SK-N-SH (cell line): Measurements from ENCODE around the gene TGM4. TPM values are rescaled to one million over a fixed set of nuclear protein-coding genes. Genes with fewer than 3 reads are reported as not detected.

ENCODE experiments used
- CTCF ChIA-PET: fragments of 300-600, 350-600 bp; formaldehyde crosslinking; extraction: SDS; loops from one replicate; lab custom pipeline; 2021; lab: Yijun Ruan, JAX
- POLR2A ChIA-PET: fragments of 350-600 bp; sonication (Branson Sonifier 250); formaldehyde crosslinking; extraction: SDS; loops from one replicate; lab custom pipeline; 2020; ENCODE audit warnings: antibody characterized with exemption, inconsistent platforms; lab: Yijun Ruan, JAX
- DNase-seq: peaks from one replicate; pipeline ENCODE4 v3.0.0; 2012
- H2AFZ ChIP-seq: fragments of 200-600 bp; sonication (generic); 2 replicates; pipeline ENCODE4 v1.8.1; 2016; ENCODE audit warnings: antibody characterized with exemption, mild to moderate bottlenecking, low read depth
- H3F3A ChIP-seq: fragments of 200-600 bp; sonication (generic); replicated peaks from 2 replicates; pipeline ENCODE3; 2016; ENCODE audit warnings: antibody characterized with exemption, mild to moderate bottlenecking; ENCODE audit not compliant: insufficient read depth
- H3K27ac ChIP-seq, 2 experiments: fragments of 200-500 bp in 1 of 2; fragments of 200-600 bp in 1 of 2; sonication (Bioruptor generic) in 1 of 2; sonication (generic), shearing (Covaris generic) in 1 of 2; 2 replicates each; pipeline versions ENCODE4 v1.5.1 to v1.6.1; 2014 to 2016; ENCODE audit warnings: low read depth in 2 of 2, inconsistent platforms in 1 of 2, low read length in 1 of 2, mild to moderate bottlenecking in 1 of 2, mixed read lengths in 1 of 2
- H3K27me3 ChIP-seq: fragments of 200-600 bp; sonication (generic), shearing (Covaris generic); 2 replicates; pipeline ENCODE4 v1.6.1; 2016; ENCODE audit warnings: mixed run types; ENCODE audit not compliant: insufficient read depth
- H3K36me3 ChIP-seq, 2 experiments: fragments of 200-500 bp in 1 of 2; fragments of 200-600 bp in 1 of 2; sonication (Bioruptor generic) in 1 of 2; sonication (generic) in 1 of 2; replicated peaks in 1 of 2; 2 replicates each; pipeline versions ENCODE3 to v1.5.1; 2014 to 2016; ENCODE audit warnings: low read length in 1 of 2, mild to moderate bottlenecking in 1 of 2; ENCODE audit not compliant: insufficient read depth in 2 of 2, control insufficient read depth in 1 of 2
- H3K4me1 ChIP-seq, 2 experiments: fragments of 200-500 bp in 1 of 2; fragments of 200-600 bp in 1 of 2; sonication (Bioruptor generic) in 1 of 2; sonication (generic), shearing (Covaris generic) in 1 of 2; 2 replicates each; pipeline versions ENCODE4 v1.5.1 to v1.6.1; 2014 to 2016; ENCODE audit warnings: low read depth in 1 of 2, low read length in 1 of 2, mixed run types in 1 of 2; ENCODE audit not compliant: insufficient read depth in 2 of 2, control insufficient read depth in 1 of 2
- H3K4me2 ChIP-seq: fragments of 200-600 bp; sonication (generic), shearing (Covaris generic); 2 replicates; pipeline ENCODE4 v1.6.1; 2017; ENCODE audit warnings: mixed run types
- H3K4me3 ChIP-seq, 2 experiments: fragments of 200-500 bp in 1 of 2; fragments of 200-600 bp in 1 of 2; sonication (Bioruptor generic) in 1 of 2; sonication (generic), shearing (Covaris generic) in 1 of 2; 2 replicates each; pipeline versions ENCODE4 v1.5.1 to v1.8.1; 2014 to 2016; ENCODE audit warnings: low read depth in 2 of 2, inconsistent platforms in 1 of 2, low read length in 1 of 2, mild to moderate bottlenecking in 1 of 2, mixed read lengths in 1 of 2, moderate library complexity in 1 of 2
- H3K79me2 ChIP-seq: fragments of 200-600 bp; sonication (generic); 2 replicates; pipeline ENCODE4 v1.8.1; 2017; ENCODE audit warnings: mild to moderate bottlenecking; ENCODE audit not compliant: insufficient read depth
- H3K9ac ChIP-seq: fragments of 200-600 bp; sonication (generic); 2 replicates; pipeline ENCODE4 v1.6.1; 2017; ENCODE audit warnings: mixed run types
- H3K9me2 ChIP-seq: fragments of 200-600 bp; sonication (generic); 2 replicates; pipeline ENCODE4 v1.6.1; 2017; ENCODE audit warnings: mixed run types
- H3K9me3 ChIP-seq: fragments of 200-600 bp; sonication (generic); 2 replicates; pipeline ENCODE4 v1.6.1; 2017; ENCODE audit warnings: mixed run types, mild to moderate bottlenecking, moderate library complexity
- H4K20me1 ChIP-seq: fragments of 200-600 bp; sonication (generic); 2 replicates; pipeline ENCODE4 v1.6.1; 2017; ENCODE audit warnings: mild to moderate bottlenecking, mixed run types; ENCODE audit not compliant: insufficient read depth
- CHD2 ChIP-seq: fragments of 150-350 bp; IDR thresholded peaks from 2 replicates; pipeline ENCODE4 v1.6.1; 2018; ENCODE audit warnings: low read length; ENCODE audit not compliant: partially characterized antibody
- CTCF ChIP-seq: fragments of 200-600 bp; sonication (generic); IDR thresholded peaks from 2 replicates; pipeline ENCODE4 v1.6.1; 2017; ENCODE audit warnings: antibody characterized with exemption, mild to moderate bottlenecking, moderate library complexity
- EP300 ChIP-seq, 2 experiments: IDR thresholded peaks; 2 replicates each; pipeline versions ENCODE4 v1.4.0 to v1.6.1; 2012; ENCODE audit warnings: borderline replicate concordance in 1 of 2, low read depth in 1 of 2, low read length in 1 of 2
- EZH2phosphoT487 ChIP-seq: fragments of 200-600 bp; sonication (generic); IDR thresholded peaks from 2 replicates; pipeline ENCODE4 v1.6.1; 2017; ENCODE audit warnings: low read depth, mixed run types, mild to moderate bottlenecking, antibody characterized with exemption, moderate library complexity, borderline replicate concordance
- FOSL2 ChIP-seq: IDR thresholded peaks from 2 replicates; pipeline ENCODE4 v1.4.0; 2012; ENCODE audit warnings: low read depth, mild to moderate bottlenecking, moderate library complexity, borderline replicate concordance
- FOXJ3 ChIP-seq: sonication (generic); formaldehyde crosslinking; IDR thresholded peaks from 2 replicates; pipeline ENCODE4 v1.5.1; 2020; ENCODE audit warnings: mild to moderate bottlenecking, missing genetic modification reagents
- FOXM1 ChIP-seq: IDR thresholded peaks from 2 replicates; pipeline ENCODE4 v1.4.0; 2012; ENCODE audit warnings: low read depth, mild to moderate bottlenecking
- GABPA ChIP-seq: IDR thresholded peaks from 2 replicates; pipeline ENCODE4 v1.4.0; 2012; ENCODE audit warnings: low read depth, mild to moderate bottlenecking
- MEF2A ChIP-seq: IDR thresholded peaks from 2 replicates; pipeline ENCODE4 v1.4.0; 2012; ENCODE audit warnings: low read depth, borderline replicate concordance
- MXI1 ChIP-seq: IDR thresholded peaks from 2 replicates; pipeline ENCODE4 v1.6.1; 2012; ENCODE audit warnings: mild to moderate bottlenecking, low read depth, low read length, improper control_type of control experiment
- NRF1 ChIP-seq: IDR thresholded peaks from 2 replicates; pipeline ENCODE4 v1.6.1; 2012; ENCODE audit warnings: low read depth, mild to moderate bottlenecking, low read length
- RAD21 ChIP-seq: IDR thresholded peaks from 2 replicates; pipeline ENCODE4 v1.6.1; 2012; ENCODE audit warnings: mild to moderate bottlenecking, low read length
- RCOR1 ChIP-seq: fragments of 150-350 bp; IDR thresholded peaks from 2 replicates; pipeline ENCODE4 v1.6.1; 2017; ENCODE audit warnings: antibody characterized with exemption, low read length
- REST ChIP-seq: IDR thresholded peaks from 2 replicates; pipeline ENCODE4 v1.6.1; 2012; ENCODE audit warnings: mild to moderate bottlenecking, low read depth, low read length, moderate library complexity
- SMC3 ChIP-seq: IDR thresholded peaks from 2 replicates; pipeline ENCODE4 v1.6.1; 2012; ENCODE audit warnings: low read depth, low read length, improper control_type of control experiment
- YY1 ChIP-seq: IDR thresholded peaks from 2 replicates; pipeline ENCODE4 v1.4.0; 2012; ENCODE audit warnings: low read depth, mild to moderate bottlenecking
- WGBS: methylation state at CpG from one replicate; pipeline ENCODE4 v1.1.6; 2017; ENCODE audit warnings: low lambda C conversion rate; 5-methylcytosine and 5-hydroxymethylcytosine counted together
- polyA plus RNA-seq, 3 experiments: library from polyadenylated mRNA; depleted of rRNA; stranded (reverse); fragments of >200 nt; gene quantifications; 2 replicates each; pipeline ENCODE4 v1.2.3, GENCODE V29; 2012

TGM4 gene
- polyA plus RNA-seq, 1 of the 3 experiments (the other 2 are of a cell fraction): 0.12 TPM

- H4K20me1 ChIP-seq: no peaks in the 10 kb centered on the region
- TF ChIP-seq CHD2 (no peak), MXI1 (no peak), EP300 (IDR thresholded peaks at IDR 0.05; ENCODE audit: borderline replicate concordance in 1 of 2, low read depth in 1 of 2, low read length in 1 of 2) (no peak), YY1 (no peak), REST (no peak), CTCF (no peak), RAD21 (no peak), RCOR1 (no peak), FOSL2 (no peak), FOXM1 (no peak), FOXJ3 (CRISPR knock-in tag) (no peak), NRF1 (no peak), SMC3 (no peak), GABPA (no peak), MEF2A (no peak), EZH2phosphoT487 (no peak)
- no peak overlapping the region for H2AFZ ChIP-seq
- H3K4me3 ChIP-seq: no peak overlapping the region
- no peaks in the 10 kb centered on the region for H3K9me2 ChIP-seq
- no peaks in the 10 kb centered on the region for H3K79me2 ChIP-seq
- no peak overlapping the region for H3K27ac ChIP-seq
- WGBS: 5% methylated on average over 2 of the region's 2 CpGs
- ChIA-PET POLR2A (no interaction called here), CTCF (no interaction called here)
- no peak overlapping the region for H3K9ac ChIP-seq
- H3K4me2 ChIP-seq: no peak overlapping the region
- no peaks in the 10 kb centered on the region for H3K9me3 ChIP-seq
- H3K4me1 ChIP-seq: no peaks in the 10 kb centered on the region; a peak in 1 of 4 replicates
- DNase-seq: no peak
- no peaks in the 10 kb centered on the region for H3K36me3 ChIP-seq
- no peaks in the 10 kb centered on the region for H3K27me3 ChIP-seq
- H3F3A ChIP-seq: no peaks in the 10 kb centered on the region
Measured at GRCh38 chr3:44909063-44909462, 34.7 kb downstream of the TGM4 start.
